H9 (cell line): ENCODE data around the gene N4BP2L1. TPM values are rescaled to one million over a fixed set of nuclear protein-coding genes. Genes with fewer than 3 reads are reported as not detected.
A peak's percentile ranks its signal among the peaks of the same experiment; 100 is the strongest.
"Not testable (repeated sequence)": the region's sequence is repeated elsewhere in the genome, so short reads cannot be mapped to it uniquely, and the experiment has no call there.

Experiments used
- DNase-seq: peaks from one replicate; pipeline ENCODE4 v3.0.0-alpha.2; 2017
- H2AFZ ChIP-seq: one replicate; pipeline ENCODE4 v1.6.1; 2013; ENCODE audit warnings: mild to moderate bottlenecking, low read length, control low read depth, moderate library complexity
- H2AK5ac ChIP-seq: 2 replicates; pipeline ENCODE4 v1.6.1; 2013; ENCODE audit warnings: low read length, control low read depth, mixed read lengths; ENCODE audit not compliant: insufficient read length
- H2BK120ac ChIP-seq: one replicate; pipeline ENCODE4 v1.6.1; 2013; ENCODE audit warnings: low read depth, mild to moderate bottlenecking, low read length, control low read depth, inconsistent platforms; ENCODE audit not compliant: poor library complexity, severe bottlenecking
- H2BK12ac ChIP-seq: 2 replicates; pipeline ENCODE4 v1.6.1; 2013; ENCODE audit warnings: low read length, control low read depth, mixed read lengths, low read depth; ENCODE audit not compliant: insufficient read length
- H2BK15ac ChIP-seq: 2 replicates; pipeline ENCODE4 v1.6.1; 2013; ENCODE audit warnings: low read depth, low read length, control low read depth
- H2BK20ac ChIP-seq: one replicate; pipeline ENCODE4 v1.6.1; 2013; ENCODE audit warnings: low read depth, mild to moderate bottlenecking, low read length, control low read depth, inconsistent platforms; ENCODE audit not compliant: poor library complexity, severe bottlenecking
- H2BK5ac ChIP-seq: 2 replicates; pipeline ENCODE4 v1.6.1; 2013; ENCODE audit warnings: low read length, control low read depth, mixed read lengths; ENCODE audit not compliant: insufficient read length
- H3K14ac ChIP-seq: 2 replicates; pipeline ENCODE4 v1.6.1; 2013; ENCODE audit warnings: low read length, control low read depth; ENCODE audit not compliant: insufficient read depth
- H3K18ac ChIP-seq: 2 replicates; pipeline ENCODE4 v1.6.1; 2013; ENCODE audit warnings: low read depth, mild to moderate bottlenecking, mixed read lengths, low read length, control low read depth; ENCODE audit not compliant: insufficient read length
- H3K23ac ChIP-seq: 2 replicates; pipeline ENCODE4 v1.6.1; 2013; ENCODE audit warnings: low read length, control low read depth, mixed read lengths, low read depth; ENCODE audit not compliant: insufficient read length
- H3K23me2 ChIP-seq: 2 replicates; pipeline ENCODE4 v1.6.1; 2013; ENCODE audit warnings: low read depth, mild to moderate bottlenecking, mixed read lengths, low read length, control low read depth; ENCODE audit not compliant: insufficient read length, poor library complexity, severe bottlenecking
- H3K27ac ChIP-seq: 2 replicates; pipeline ENCODE4 v1.5.1; 2013; ENCODE audit warnings: low read length, control low read depth, mixed read lengths, low read depth; ENCODE audit not compliant: insufficient read length
- H3K27me3 ChIP-seq: 2 replicates; pipeline ENCODE4 v1.6.1; 2013; ENCODE audit warnings: low read length, control low read depth, inconsistent platforms; ENCODE audit not compliant: insufficient read depth
- H3K4ac ChIP-seq: 2 replicates; pipeline ENCODE4 v1.6.1; 2013; ENCODE audit warnings: low read depth, mild to moderate bottlenecking, control low read depth, inconsistent platforms, low read length, moderate library complexity
- H3K4me1 ChIP-seq: 2 replicates; pipeline ENCODE4 v1.6.1; 2013; ENCODE audit warnings: low read length, control low read depth, inconsistent platforms; ENCODE audit not compliant: insufficient read depth
- H3K4me2 ChIP-seq: 2 replicates; pipeline ENCODE4 v1.6.1; 2013; ENCODE audit warnings: low read length, control low read depth, mixed read lengths; ENCODE audit not compliant: insufficient read length, insufficient read depth
- H3K56ac ChIP-seq: 2 replicates; pipeline ENCODE4 v1.6.1; 2013; ENCODE audit warnings: low read depth, mild to moderate bottlenecking, mixed read lengths, low read length, control low read depth; ENCODE audit not compliant: insufficient read length
- H3K79me1 ChIP-seq: 2 replicates; pipeline ENCODE4 v1.6.1; 2013; ENCODE audit warnings: low read depth, mild to moderate bottlenecking, moderate library complexity, low read length, control low read depth, inconsistent platforms; ENCODE audit not compliant: insufficient read depth, poor library complexity, severe bottlenecking
- H3K79me2 ChIP-seq: 2 replicates; pipeline ENCODE4 v1.6.1; 2013; ENCODE audit warnings: low read length, control low read depth, inconsistent platforms; ENCODE audit not compliant: insufficient read depth
- H3K9ac ChIP-seq: 2 replicates; pipeline ENCODE4 v1.6.1; 2013; ENCODE audit warnings: low read length, control low read depth, mixed read lengths; ENCODE audit not compliant: insufficient read length; ENCODE audit errors: extremely low read depth
- H3K9me3 ChIP-seq: one replicate; pipeline ENCODE4 v1.6.1; 2013; ENCODE audit warnings: low read depth, low read length, inconsistent platforms; ENCODE audit not compliant: control insufficient read depth
- H3T11ph ChIP-seq: one replicate; pipeline ENCODE4 v1.6.1; 2013; ENCODE audit warnings: mild to moderate bottlenecking, low read length, control low read depth, inconsistent platforms
- H4K20me1 ChIP-seq: one replicate; pipeline ENCODE4 v1.6.1; 2013; ENCODE audit not compliant: control insufficient read depth, insufficient read length, insufficient read depth
- H4K5ac ChIP-seq: 2 replicates; pipeline ENCODE4 v1.6.1; 2013; ENCODE audit warnings: low read depth, mild to moderate bottlenecking, mixed read lengths, low read length, control low read depth; ENCODE audit not compliant: insufficient read length
- H4K8ac ChIP-seq: replicated peaks from 2 replicates; pipeline ENCODE4 v1.6.1; 2013; ENCODE audit warnings: low read length, control low read depth, mixed read lengths, low read depth; ENCODE audit not compliant: insufficient read length
- H4K91ac ChIP-seq: 2 replicates; pipeline ENCODE4 v1.6.1; 2013; ENCODE audit warnings: low read depth, mild to moderate bottlenecking, moderate library complexity, mixed read lengths, low read length, control low read depth; ENCODE audit not compliant: insufficient read length
- H3K27ac Mint-ChIP-seq, 3 experiments: 2 replicates in 2 of 3; 3 replicates in 1 of 3; pipeline ENCODE4 v1.8.0; 2020 to 2021; ENCODE audit warnings: mixed read lengths in 3 of 3, mild to moderate bottlenecking in 1 of 3, moderate library complexity in 1 of 3
- H3K27me3 Mint-ChIP-seq: 2 replicates; pipeline ENCODE4 v1.8.0; 2021; ENCODE audit warnings: low read depth, mild to moderate bottlenecking, moderate library complexity, mixed read lengths
- H3K36me3 Mint-ChIP-seq, 3 experiments: 2 replicates in 2 of 3; 3 replicates in 1 of 3; pipeline ENCODE4 v1.8.0; 2020 to 2021; ENCODE audit warnings: low read depth in 3 of 3, mixed read lengths in 3 of 3; ENCODE audit not compliant: insufficient read depth in 1 of 3
- H3K4me1 Mint-ChIP-seq, 2 experiments: 2 replicates each; pipeline ENCODE4 v1.8.0; 2020; ENCODE audit warnings: mixed read lengths in 2 of 2
- H3K4me3 Mint-ChIP-seq, 2 experiments: 2 replicates in 1 of 2; 3 replicates in 1 of 2; pipeline ENCODE4 v1.8.0; 2020 to 2021; ENCODE audit warnings: mild to moderate bottlenecking in 2 of 2, mixed read lengths in 2 of 2, moderate library complexity in 1 of 2
- H3K9me3 Mint-ChIP-seq, 2 experiments: 2 replicates in 1 of 2; 3 replicates in 1 of 2; pipeline ENCODE4 v1.8.0; 2020; ENCODE audit warnings: mild to moderate bottlenecking in 2 of 2, mixed read lengths in 2 of 2, moderate library complexity in 1 of 2
- CTCF ChIP-seq: fragments of 200-600 bp; sonication (generic); conservative IDR thresholded peaks from 3 replicates; pipeline ENCODE4 v1.8.0; 2021; ENCODE audit warnings: antibody characterized with exemption, mild to moderate bottlenecking
- WGBS: extraction: QIAGEN DNeasy Blood & Tissue Kit; methylation state at CpG from one replicate; pipeline ENCODE4 v1.1.7; 2013; ENCODE audit warnings: missing lambda C conversion rate, low lambda C conversion rate, mixed read lengths; ENCODE audit not compliant: insufficient read length; ENCODE audit errors: extremely low coverage; 5-methylcytosine and 5-hydroxymethylcytosine counted together
- total RNA-seq: library from RNA; stranded (reverse); gene quantifications from 2 replicates; pipeline ENCODE4 v1.2.1, GENCODE V29; 2021

Gene N4BP2L1
- total RNA-seq, 1 experiment from 2014 or later = 1.5 TPM

GRCh38 chr13:32362574-32362973 is 65.4 kb downstream of the N4BP2L1 start:
- H4K8ac ChIP-seq = no peak overlapping the region
- Mint-ChIP-seq H3K4me1 (peaks cover 0 to 3% of the 10 kb centered on the region in 2 experiments; a peak in 1 of 4 replicates), H3K27me3 (no peaks in the 10 kb centered on the region), H3K36me3 (peaks cover 1 to 28% (median 27%) of the 10 kb centered on the region in 3 experiments; a peak in 5 of 7 replicates), H3K9me3 (no peaks in the 10 kb centered on the region), H3K27ac (no peak overlapping the region), H3K4me3 (no peak overlapping the region)
- no peak overlapping the region for H3K14ac ChIP-seq
- no peak overlapping the region for H2BK15ac ChIP-seq
- H2BK5ac ChIP-seq = no peak overlapping the region
- no peaks in the 10 kb centered on the region for H3K79me1 ChIP-seq
- H2AFZ ChIP-seq = no peak overlapping the region
- no CpG with 5 or more reads among the region's 2 CpGs for WGBS
- no peak overlapping the region for H3K23ac ChIP-seq
- H3K4me1 ChIP-seq = no peaks in the 10 kb centered on the region
- H3K9me3 ChIP-seq = no peaks in the 10 kb centered on the region
- H3K9ac ChIP-seq = no peak overlapping the region
- H3K79me2 ChIP-seq = no peaks in the 10 kb centered on the region
- no peak overlapping the region for H2BK20ac ChIP-seq
- no peak overlapping the region for H2BK120ac ChIP-seq
- no peaks in the 10 kb centered on the region for H4K20me1 ChIP-seq
- H3K56ac ChIP-seq = no peak overlapping the region
- no peaks in the 10 kb centered on the region for H3K27me3 ChIP-seq
- no peak overlapping the region for H3K4ac ChIP-seq
- DNase-seq = no peak
- H3K23me2 ChIP-seq = no peaks in the 10 kb centered on the region
- H3K4me2 ChIP-seq = no peak overlapping the region
- H2AK5ac ChIP-seq = no peak overlapping the region
- no peak overlapping the region for H3K27ac ChIP-seq
- no peak overlapping the region for H3T11ph ChIP-seq
- no peak overlapping the region for H2BK12ac ChIP-seq
- no peak overlapping the region for H4K5ac ChIP-seq
- no peak overlapping the region for H4K91ac ChIP-seq
- TF ChIP-seq CTCF = no peak
- H3K18ac ChIP-seq = no peak overlapping the region

GRCh38 chr13:32355935-32356334 is 72.0 kb downstream of the N4BP2L1 start:
- not testable (repeated sequence) for H3K4me2 ChIP-seq
- H3K36me3 Mint-ChIP-seq = peaks cover 5 to 36% (median 11%) of the 10 kb centered on the region in 3 experiments

More at GRCh38 chr13:32355935-32356334, 72.0 kb downstream of the N4BP2L1 start:
- H2BK120ac ChIP-seq, H3K4ac ChIP-seq, H3K56ac ChIP-seq, H3K23ac ChIP-seq, H3K4me1 Mint-ChIP-seq, H3K79me2 ChIP-seq, H2BK20ac ChIP-seq, H3K9me3 Mint-ChIP-seq, H3K4me1 ChIP-seq, H3K27ac ChIP-seq, H4K8ac ChIP-seq, H3K27me3 Mint-ChIP-seq, H3T11ph ChIP-seq, H3K79me1 ChIP-seq, DNase-seq, H2AFZ ChIP-seq, H2BK15ac ChIP-seq, H3K27me3 ChIP-seq, H3K14ac ChIP-seq, H4K5ac ChIP-seq, H3K9ac ChIP-seq, H2AK5ac ChIP-seq, H3K4me3 Mint-ChIP-seq, H4K91ac ChIP-seq, H3K9me3 ChIP-seq, H3K23me2 ChIP-seq, H2BK5ac ChIP-seq, H4K20me1 ChIP-seq, H2BK12ac ChIP-seq, H3K18ac ChIP-seq: not testable (repeated sequence)
- WGBS = no CpG with 5 or more reads among the region's 8 CpGs
- 0 out of 7 replicates have a peak overlapping the region, but pooled peaks of 1 of the 3 experiments have one; percentile 13 for H3K27ac Mint-ChIP-seq
